GM10248 (cell line): Measurements from ENCODE around the gene JHY.
"Not testable (repeated sequence)": the region's sequence is repeated elsewhere in the genome, so short reads cannot be mapped to it uniquely, and the experiment has no call there.

Source experiments
- CTCF ChIA-PET: fragments of 300-600 bp; sonication (Branson Sonifier 250); formaldehyde crosslinking; extraction: SDS; loops from one replicate; lab custom pipeline; 2021; ENCODE audit warnings: antibody characterized with exemption; lab: Yijun Ruan, JAX
- POLR2A ChIA-PET: fragments of 350-650 bp; sonication (Branson Sonifier 250); formaldehyde crosslinking; extraction: SDS; loops from one replicate; lab custom pipeline; 2020; ENCODE audit warnings: antibody characterized with exemption; lab: Yijun Ruan, JAX
- DNase-seq: peaks from one replicate; pipeline ENCODE4 v3.0.0; 2012; ENCODE audit errors: extremely low spot score
- CTCF ChIP-seq: IDR thresholded peaks from 2 replicates; pipeline ENCODE4 v1.5.1; 2012; ENCODE audit warnings: mild to moderate bottlenecking, low read depth; ENCODE audit errors: extremely low read depth, missing control alignments, control extremely low read depth

The JHY gene

GRCh38 chr11:122853261-122853660, 29.3 kb upstream of the JHY start:
- CTCF ChIA-PET, result interaction anchor here (0.9 to 17.7 kb wide), 42 partner anchors 9 to 394 kb away, joined by 3 to 257 read pairs (median 7); partner anchors contain the start of gene CRTAM
- no peak for TF ChIP-seq CTCF
- POLR2A ChIA-PET, result no interaction called here
- no peak for DNase-seq

GRCh38 chr11:122853971-122854446, 28.6 kb upstream of the JHY start:
- DNase-seq, result peak; percentile 56
- TF ChIP-seq CTCF, result peak; percentile 62
- ChIA-PET POLR2A (no interaction called here), CTCF (interaction anchor here (0.6 to 17.7 kb wide), 44 partner anchors 10 to 393 kb away, joined by 3 to 257 read pairs (median 6); partner anchors contain the start of gene CRTAM)

GRCh38 chr11:122861631-122862030, 20.9 kb upstream of the JHY start:
- CTCF ChIA-PET, result interaction anchor here (1.3 to 17.7 kb wide), 5 partner anchors 8 to 193 kb away, joined by 3 to 257 read pairs (median 84); no protein-coding TSS in a partner anchor
- POLR2A ChIA-PET, result no interaction called here
- no peak for DNase-seq
- TF ChIP-seq CTCF, result no peak

- DNase-seq, result no peak
- no peak for TF ChIP-seq CTCF
- ChIA-PET POLR2A (no interaction called here), CTCF (interaction anchor here (1.0 to 17.7 kb wide), 6 partner anchors 8 to 193 kb away, joined by 3 to 257 read pairs (median 49); no protein-coding TSS in a partner anchor)
Measured at GRCh38 chr11:122862091-122862490, 20.5 kb upstream of the JHY start.

- POLR2A ChIA-PET, result interaction anchor here (0.7 to 1.5 kb wide), 2 partner anchors 12 to 193 kb away, joined by 3 to 10 read pairs; no protein-coding TSS in a partner anchor
- DNase-seq, result not testable (repeated sequence)
- CTCF ChIA-PET, result interaction anchor here (1.0 to 17.7 kb wide), 20 partner anchors 9 to 473 kb away, joined by 3 to 257 read pairs (median 6); partner anchors contain the start of gene UBASH3B
Measured at GRCh38 chr11:122863154-122863553, 19.4 kb upstream of the JHY start.

- POLR2A ChIA-PET, result interaction anchor here (0.6 to 1.5 kb wide), 5 partner anchors 11 to 198 kb away, joined by 3 to 10 read pairs (median 4); partner anchors contain the start of gene HSPA8
- TF ChIP-seq CTCF, result peak; percentile 82
- CTCF ChIA-PET, result interaction anchor here (0.9 to 17.7 kb wide), 27 partner anchors 10 to 474 kb away, joined by 3 to 257 read pairs (median 5); partner anchors contain the start of genes HSPA8 and UBASH3B
- DNase-seq, result no peak
Measured at GRCh38 chr11:122863704-122864326, 18.7 kb upstream of the JHY start.
